HG02973 (cell line): ENCODE results near the gene BCAS3.

Source experiments
- ATAC-seq: cut with Tn5 transposase; IDR thresholded peaks from one replicate; pipeline ENCODE4 v1.9.1; 2021; ENCODE audit warnings: moderate library complexity; ENCODE audit not compliant: unreplicated experiment

Gene BCAS3

GRCh38 chr17:61325382-61326073, 647.9 kb downstream of the BCAS3 start:
- no peak for ATAC-seq

GRCh38 chr17:61326330-61326729, 648.7 kb downstream of the BCAS3 start:
- ATAC-seq = no peak

- ATAC-seq = no peak
These were observed 650.7 kb downstream of the BCAS3 start for GRCh38 chr17:61328351-61328750.

- ATAC-seq = no peak
These were observed 652.8 kb downstream of the BCAS3 start for GRCh38 chr17:61330174-61331150.

- no peak for ATAC-seq
These were observed 653.5 kb downstream of the BCAS3 start for GRCh38 chr17:61331178-61331577.

GRCh38 chr17:61331886-61332285, 654.2 kb downstream of the BCAS3 start:
- no peak for ATAC-seq

GRCh38 chr17:61333136-61333535, 655.5 kb downstream of the BCAS3 start:
- ATAC-seq = no peak

GRCh38 chr17:61334673-61335072, 657.0 kb downstream of the BCAS3 start:
- no peak for ATAC-seq

GRCh38 chr17:61335105-61335844, 657.6 kb downstream of the BCAS3 start:
- no peak for ATAC-seq

GRCh38 chr17:61335845-61336655, 658.4 kb downstream of the BCAS3 start:
- no peak for ATAC-seq

GRCh38 chr17:61337290-61337689, 659.6 kb downstream of the BCAS3 start:
- ATAC-seq = no peak

- no peak for ATAC-seq
These were observed 660.5 kb downstream of the BCAS3 start for GRCh38 chr17:61338000-61338798.

- ATAC-seq = no peak
These were observed 661.3 kb downstream of the BCAS3 start for GRCh38 chr17:61338874-61339478.

GRCh38 chr17:61340431-61341209, 663.0 kb downstream of the BCAS3 start:
- ATAC-seq = no peak

GRCh38 chr17:61343576-61343975, 665.9 kb downstream of the BCAS3 start:
- no peak for ATAC-seq

GRCh38 chr17:61345061-61345460, 667.4 kb downstream of the BCAS3 start:
- ATAC-seq = no peak

GRCh38 chr17:61345825-61346666, 668.4 kb downstream of the BCAS3 start:
- no peak for ATAC-seq

GRCh38 chr17:61349350-61349749, 671.7 kb downstream of the BCAS3 start:
- no peak for ATAC-seq
